HG03342 (cell line): Measurements from ENCODE around the gene CLIP4.

Experiments used
- ATAC-seq: cut with Tn5 transposase; IDR thresholded peaks from one replicate; pipeline ENCODE4 v1.9.1; 2021; ENCODE audit warnings: mild to moderate bottlenecking, moderate library complexity; ENCODE audit not compliant: unreplicated experiment

CLIP4 gene

DNA sequence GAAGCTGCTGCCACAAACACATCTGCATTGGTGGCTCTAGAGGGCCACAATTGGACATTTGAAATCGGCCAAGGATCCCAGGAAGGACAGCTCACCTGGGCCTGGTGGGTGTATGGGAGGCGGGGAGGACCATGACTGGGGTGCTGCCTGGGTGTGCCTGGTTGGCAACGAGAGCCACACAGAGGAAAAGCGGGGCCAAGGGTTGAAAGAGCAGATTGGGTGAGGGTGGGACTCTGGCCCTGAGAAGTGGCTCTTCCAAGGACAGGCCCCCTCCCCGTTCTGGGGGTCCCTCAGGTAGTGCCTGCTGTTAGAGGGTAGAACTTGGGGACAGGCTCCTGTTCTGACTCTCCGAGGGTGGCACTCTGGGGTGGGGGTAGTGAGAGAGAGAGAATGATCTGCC is 102.9 kb downstream of the CLIP4 start:
- ATAC-seq = no peak

GRCh38 chr2:29218550-29219125 is 103.4 kb downstream of the CLIP4 start:
- no peak for ATAC-seq

DNA sequence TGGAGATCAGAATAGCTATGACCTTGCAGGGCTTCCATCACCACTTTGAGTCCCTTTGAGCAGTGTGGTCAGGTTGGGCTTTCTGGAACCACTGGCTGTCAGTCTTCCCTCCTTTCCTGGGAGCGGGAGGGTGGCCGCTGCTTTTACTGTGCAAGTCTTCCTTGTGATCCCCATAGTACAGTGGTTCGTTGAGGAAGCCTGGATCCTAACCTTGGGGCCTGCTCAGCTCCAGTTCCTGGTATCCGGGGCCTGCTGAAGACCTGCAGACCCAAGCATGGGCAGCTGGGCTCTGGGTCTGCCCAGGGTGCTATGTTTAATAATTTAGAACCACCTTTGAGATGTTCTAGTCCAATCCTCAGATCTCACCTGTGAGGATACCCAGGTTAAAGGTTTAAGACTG is 104.2 kb downstream of the CLIP4 start:
- no peak for ATAC-seq

DNA sequence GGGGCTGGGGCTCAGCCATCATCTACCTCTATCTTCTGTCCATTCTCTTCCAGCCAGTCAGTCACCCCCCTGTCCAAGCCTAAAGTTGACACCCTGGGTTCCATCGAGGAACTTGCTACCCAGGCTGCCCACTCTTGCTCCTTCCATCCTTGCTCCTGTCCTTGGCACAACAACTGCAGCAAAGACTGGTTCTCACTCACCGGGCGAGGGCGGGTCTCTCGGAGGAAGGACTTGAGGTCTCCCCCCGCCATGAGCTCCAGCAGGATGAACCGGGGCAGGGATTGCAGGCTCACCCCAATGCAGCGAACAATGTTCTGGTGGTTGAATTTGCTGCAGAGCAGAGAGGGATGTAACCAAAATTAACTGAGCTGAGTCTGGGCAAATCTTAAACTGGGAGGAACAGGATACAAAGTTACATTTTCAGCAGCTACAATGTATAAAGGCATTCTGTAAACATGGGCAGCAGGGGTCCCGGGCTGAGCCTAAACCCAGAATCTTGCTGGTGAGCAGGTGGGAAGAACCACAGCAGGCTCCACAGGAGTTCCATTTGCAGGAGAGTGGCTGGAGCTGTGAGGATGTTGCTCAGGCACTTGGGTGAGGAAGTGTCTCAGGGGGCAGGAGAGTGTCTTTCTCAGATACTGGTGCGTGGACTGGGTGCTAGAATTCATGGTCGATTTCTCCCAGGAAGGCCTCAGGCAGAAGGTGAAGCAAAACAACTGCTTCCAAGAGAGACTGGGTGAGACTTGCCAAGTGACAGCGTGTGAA is 105.5 kb downstream of the CLIP4 start:
- no peak for ATAC-seq

GRCh38 chr2:29222381-29223179 is 107.4 kb downstream of the CLIP4 start:
- no peak for ATAC-seq

GRCh38 chr2:29223257-29223656 is 108.0 kb downstream of the CLIP4 start:
- no peak for ATAC-seq

DNA sequence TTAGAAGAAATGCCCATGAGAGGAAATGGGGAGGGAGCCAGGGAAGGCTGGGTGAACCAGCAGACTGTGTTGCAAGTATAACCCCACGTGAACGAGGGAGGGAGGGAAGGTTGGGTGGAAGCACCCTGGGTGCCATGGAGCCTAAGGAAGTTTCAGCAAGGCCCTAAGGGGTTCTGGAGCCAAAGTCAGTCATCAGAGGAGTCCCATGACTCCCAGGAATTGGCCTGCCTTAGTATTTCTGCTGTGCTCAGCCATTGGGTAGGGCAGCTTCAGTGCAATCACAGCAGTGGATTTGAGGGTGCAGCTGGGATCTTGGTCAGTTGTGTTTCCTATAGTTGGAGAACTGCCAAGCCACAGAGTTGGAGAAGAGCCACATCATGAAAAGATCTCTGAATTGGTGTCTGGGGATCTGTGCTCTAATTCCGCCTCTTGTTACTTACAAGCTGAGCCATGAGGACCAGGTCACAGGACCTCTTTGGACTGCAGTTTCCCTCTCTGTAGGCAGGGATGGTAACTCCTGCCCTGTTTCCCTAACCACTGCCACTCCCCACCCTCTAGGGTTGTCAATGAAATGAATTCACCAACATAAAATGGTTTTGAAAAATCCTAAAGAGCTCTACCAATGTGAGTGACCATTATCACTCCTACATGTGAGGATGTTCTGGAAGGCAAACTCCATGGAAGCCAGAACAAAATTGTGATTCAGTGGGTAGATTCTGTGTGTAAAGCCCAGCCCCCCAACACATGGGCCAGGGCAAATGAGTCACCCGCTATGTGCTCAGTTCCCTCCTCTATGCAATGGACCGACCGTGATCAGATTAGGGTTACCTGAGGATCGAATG is 108.9 kb downstream of the CLIP4 start:
- ATAC-seq = no peak

GRCh38 chr2:29224693-29225551 is 109.7 kb downstream of the CLIP4 start:
- ATAC-seq = no peak

GRCh38 chr2:29225814-29226213 is 110.6 kb downstream of the CLIP4 start:
- ATAC-seq = no peak

DNA sequence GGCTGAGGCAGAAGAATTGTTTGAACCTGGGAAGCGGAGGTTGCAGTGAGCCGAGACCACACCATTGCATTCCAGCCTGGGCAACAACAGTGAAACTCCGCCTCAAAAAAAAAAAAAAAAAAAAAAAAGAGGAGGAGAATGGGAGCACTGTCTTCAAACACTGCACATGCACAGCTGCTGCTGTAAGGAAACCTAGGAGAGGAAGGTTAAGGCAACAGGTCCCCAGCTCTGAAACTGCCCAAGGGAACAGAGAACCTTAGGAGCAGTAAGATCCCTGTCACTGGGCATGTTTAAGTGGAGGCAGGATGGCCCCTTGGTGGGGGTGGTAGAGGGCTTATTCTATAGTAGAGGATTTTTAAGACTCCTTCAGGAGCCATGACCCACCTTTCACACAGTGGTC is 111.2 kb downstream of the CLIP4 start:
- ATAC-seq = no peak

DNA sequence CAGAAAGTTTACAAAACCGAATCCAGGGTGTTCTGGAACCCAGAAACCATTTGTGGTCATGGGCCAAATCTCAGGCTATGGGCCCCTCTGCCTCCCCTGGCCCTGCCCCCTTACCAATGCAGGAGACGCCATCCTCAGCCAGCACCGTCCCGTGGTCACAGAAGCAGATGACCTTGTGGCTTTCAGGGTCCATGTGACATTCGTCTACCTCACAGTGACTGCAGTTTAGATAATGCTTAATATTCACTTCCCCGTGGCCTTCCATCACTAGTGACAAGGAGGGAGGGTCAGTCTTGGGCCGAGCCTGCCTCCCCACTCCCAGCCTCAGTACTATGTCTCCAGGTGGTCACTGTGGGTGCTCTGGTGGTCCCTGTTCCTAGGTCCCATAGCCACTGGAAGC is 111.6 kb downstream of the CLIP4 start:
- no peak for ATAC-seq

DNA sequence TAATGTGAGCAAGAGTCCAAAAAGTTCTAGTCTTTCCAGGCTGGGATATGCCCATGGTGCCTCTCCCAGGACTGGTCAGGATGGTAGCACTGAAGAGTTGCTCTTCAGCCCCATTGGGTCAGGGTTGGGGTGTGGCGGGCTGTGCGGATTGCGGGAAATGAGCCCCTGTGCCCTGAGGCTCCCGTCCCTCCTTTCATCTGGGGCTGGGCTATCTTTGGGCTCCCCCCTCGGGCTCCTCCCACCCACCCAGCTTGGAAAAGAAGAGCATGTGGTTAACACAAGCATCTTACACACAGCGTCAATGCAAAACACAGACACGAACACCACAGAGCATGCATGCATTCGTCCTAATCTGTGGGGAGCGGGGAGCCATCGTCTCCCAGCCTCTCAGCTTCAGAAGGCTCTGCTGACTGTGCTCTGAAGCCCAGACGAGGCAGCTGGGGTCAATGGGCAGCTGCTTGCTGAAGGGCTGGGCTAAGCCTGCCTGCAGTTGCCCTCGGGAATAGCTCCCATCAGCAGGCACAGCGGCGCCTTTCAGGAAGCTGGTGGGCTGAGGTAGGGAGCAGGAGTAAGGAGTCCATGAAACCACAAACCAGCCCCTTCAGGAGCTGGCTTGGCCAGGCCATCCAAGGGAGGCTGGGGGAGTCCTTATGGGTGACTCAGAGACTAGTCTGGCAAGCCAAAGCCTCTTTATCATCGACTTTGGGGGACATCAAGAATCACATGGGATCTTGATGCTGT is 112.9 kb downstream of the CLIP4 start:
- ATAC-seq = no peak

DNA sequence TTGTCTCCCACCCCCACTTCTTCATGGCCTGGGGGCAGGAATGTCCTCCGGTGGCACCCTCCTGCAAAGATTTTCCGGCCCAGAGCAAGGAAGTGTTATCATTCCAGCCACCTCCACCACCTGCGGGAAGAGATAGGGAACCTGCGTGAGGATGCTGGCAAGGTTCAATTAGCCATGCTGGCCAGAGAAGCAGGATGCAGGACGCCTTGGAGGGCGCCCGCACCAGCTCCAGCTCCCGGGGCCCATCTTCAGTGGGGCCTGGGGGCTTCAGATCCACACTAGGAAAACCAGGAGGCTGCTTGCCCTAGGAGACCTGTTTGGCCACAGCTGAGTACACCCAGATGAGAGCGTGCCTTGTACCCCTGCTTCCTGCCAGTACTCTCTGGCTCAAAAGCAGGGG is 113.7 kb downstream of the CLIP4 start:
- ATAC-seq = no peak

- ATAC-seq = no peak
Measured at GRCh38 chr2:29229640-29230039, 114.4 kb downstream of the CLIP4 start.

- no peak for ATAC-seq
Measured at GRCh38 chr2:29232041-29232440, 116.8 kb downstream of the CLIP4 start.

DNA sequence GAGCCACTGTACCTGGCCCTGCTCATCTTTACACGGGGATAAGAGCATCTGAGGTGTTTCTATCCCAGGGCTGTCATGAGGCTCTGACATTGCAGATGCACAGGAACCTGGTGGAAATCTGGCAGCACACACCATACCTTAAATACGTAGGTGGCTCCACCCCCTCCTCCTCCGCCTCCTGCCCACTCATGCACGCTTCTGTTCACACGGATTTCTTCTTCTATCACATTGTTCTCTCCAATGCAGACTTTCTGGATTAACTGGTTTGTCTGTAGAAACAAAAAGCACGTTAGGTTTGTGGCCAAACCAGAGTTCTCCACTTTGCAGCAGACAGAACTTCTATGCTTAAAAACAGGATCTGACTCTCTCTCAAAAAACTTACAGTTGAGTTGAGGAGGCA is 118.2 kb downstream of the CLIP4 start:
- no peak for ATAC-seq

DNA sequence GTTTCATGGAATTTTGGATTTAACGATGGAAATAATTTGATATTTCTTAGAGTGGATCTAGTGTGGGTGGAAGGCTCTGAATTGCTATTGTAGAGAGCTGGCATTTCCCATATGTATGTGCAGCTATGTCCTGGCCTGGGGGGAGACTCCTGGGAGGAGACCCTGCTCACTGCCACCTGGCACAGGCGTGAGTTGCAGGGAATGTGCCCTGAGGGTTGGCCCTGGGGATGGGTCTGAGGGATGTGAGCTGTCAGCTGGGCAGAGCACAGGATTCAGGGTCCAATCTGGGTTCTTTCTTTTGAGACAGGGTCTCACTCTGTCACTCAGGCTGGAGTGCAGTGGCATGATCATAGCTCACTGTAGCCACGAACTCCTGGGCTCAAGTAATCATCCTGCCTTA is 120.2 kb downstream of the CLIP4 start:
- no peak for ATAC-seq

DNA sequence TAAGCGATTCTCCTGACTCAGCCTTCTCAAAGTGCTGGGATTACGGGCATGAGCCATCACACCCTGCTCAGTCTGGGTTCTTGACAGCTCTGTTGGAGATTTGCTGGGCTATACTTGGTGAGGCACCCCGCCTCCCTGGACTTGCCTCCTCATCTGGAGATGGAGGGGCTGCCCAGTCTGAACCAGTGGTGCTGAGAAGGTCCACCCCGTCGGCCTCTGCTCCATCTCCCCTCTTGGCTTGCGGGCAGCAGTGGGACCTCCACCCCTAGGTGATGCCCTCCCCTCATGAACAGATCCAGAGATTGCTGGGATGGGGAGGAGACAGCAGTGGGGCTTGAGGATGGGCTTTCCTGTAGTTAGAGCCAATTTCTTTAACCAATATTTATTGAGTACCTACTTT is 120.9 kb downstream of the CLIP4 start:
- no peak for ATAC-seq

DNA sequence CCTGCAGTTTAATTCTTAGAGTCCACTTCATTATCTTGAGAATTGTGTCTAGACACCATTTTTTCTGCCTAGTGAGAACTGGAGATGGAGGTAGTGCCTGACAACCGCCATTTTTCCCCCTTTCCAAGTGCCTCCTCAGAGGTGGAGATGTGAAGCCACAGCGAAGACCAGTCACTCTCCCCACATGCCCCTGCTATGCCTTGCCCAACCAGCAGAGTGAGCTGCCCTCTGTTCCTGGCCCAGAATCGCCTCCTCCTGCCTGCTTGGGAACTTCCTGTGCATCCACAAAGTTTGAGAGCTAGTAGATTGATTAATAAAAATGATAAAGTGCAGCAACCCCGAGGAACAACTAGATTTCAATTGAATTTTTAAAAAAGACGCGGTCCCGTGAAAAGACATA is 123.3 kb downstream of the CLIP4 start:
- no peak for ATAC-seq
